ENCODE results near the gene SMYD3.

GRCh38 chr1:245923215-245923614, 583.9 kb downstream of the SMYD3 start:
- TF ChIP-seq CTCF (IDR thresholded peaks at IDR 0.05; ENCODE audit: low read length) = no peak
- TF ChIP-seq EZH2 (optimal IDR thresholded peaks at IDR 0.05; ENCODE audit: low read depth, low read length) = no peak
